ENCODE measurements around the gene CAMSAP1. TPM values are rescaled to one million over a fixed set of nuclear protein-coding genes. Genes with fewer than 3 reads are reported as not detected.

CAMSAP1 gene
- total RNA-seq, 1 experiment from 2014 or later = 52.7 TPM

- H3K4ac ChIP-seq (ENCODE audit: low read depth, low read length) = no peak overlapping the region
- no peak overlapping the region for H4K8ac ChIP-seq (replicated peaks; ENCODE audit: insufficient read length, low read depth, low read length)
- H3K9me3 ChIP-seq (ENCODE audit: control insufficient read depth, low read depth, low read length) = no peaks in the 10 kb centered on the region
- no peak overlapping the region for H3K23ac ChIP-seq (ENCODE audit: insufficient read length, low read depth, low read length)
- Mint-ChIP-seq H3K9me3 (no peaks in the 10 kb centered on the region; a peak in 1 of 5 replicates), H3K36me3 (ENCODE audit: insufficient read depth in 1 of 3, low read depth in 3 of 3) (peaks cover 0 to 11% (median 9%) of the 10 kb centered on the region in 3 experiments; a peak in 6 of 7 replicates), H3K27me3 (ENCODE audit: low read depth) (no peaks in the 10 kb centered on the region), H3K27ac (no peak overlapping the region), H3K4me1 (peaks cover 47 to 49% of the 10 kb centered on the region in 2 experiments), H3K4me3 (no peak overlapping the region)
- H4K91ac ChIP-seq (ENCODE audit: insufficient read length, low read depth, low read length) = no peak overlapping the region
- H3K23me2 ChIP-seq (ENCODE audit: insufficient read length, low read depth, low read length, poor library complexity, severe bottlenecking) = no peaks in the 10 kb centered on the region
- peaks cover 8% of the 10 kb centered on the region for H3K79me1 ChIP-seq (ENCODE audit: insufficient read depth, low read depth, low read length, poor library complexity, severe bottlenecking)
- no peak overlapping the region for H4K5ac ChIP-seq (ENCODE audit: insufficient read length, low read depth, low read length)
- no peak overlapping the region for H2BK15ac ChIP-seq (ENCODE audit: low read depth, low read length)
- H2AFZ ChIP-seq (ENCODE audit: low read length) = no peak overlapping the region
- no peak overlapping the region for H3T11ph ChIP-seq (ENCODE audit: low read length)
- H2BK12ac ChIP-seq (ENCODE audit: insufficient read length, low read depth, low read length) = no peak overlapping the region
- no peak overlapping the region for H3K4me2 ChIP-seq (ENCODE audit: insufficient read depth, insufficient read length, low read length)
- H3K79me2 ChIP-seq (ENCODE audit: insufficient read depth, low read length) = peaks cover 31% of the 10 kb centered on the region
- H4K20me1 ChIP-seq (ENCODE audit: control insufficient read depth, insufficient read depth, insufficient read length) = no peaks in the 10 kb centered on the region
- no peak overlapping the region for H2BK5ac ChIP-seq (ENCODE audit: insufficient read length, low read length)
- no peak for TF ChIP-seq CTCF (conservative IDR thresholded peaks at IDR 0.05)
- no peak overlapping the region for H2BK20ac ChIP-seq (ENCODE audit: low read depth, low read length, poor library complexity, severe bottlenecking)
- H3K9ac ChIP-seq (ENCODE audit: extremely low read depth, insufficient read length, low read length) = no peak overlapping the region
- H3K4me1 ChIP-seq (ENCODE audit: insufficient read depth, low read length) = peaks cover 13% of the 10 kb centered on the region
- no peak overlapping the region for H2BK120ac ChIP-seq (ENCODE audit: low read depth, low read length, poor library complexity, severe bottlenecking)
- no peak overlapping the region for H3K18ac ChIP-seq (ENCODE audit: insufficient read length, low read depth, low read length)
- DNase-seq = no peak
- H3K14ac ChIP-seq (ENCODE audit: insufficient read depth, low read length) = no peak overlapping the region
- H3K27ac ChIP-seq (ENCODE audit: insufficient read length, low read depth, low read length) = no peak overlapping the region
- no peak overlapping the region for H3K56ac ChIP-seq (ENCODE audit: insufficient read length, low read depth, low read length)
- WGBS (ENCODE audit: extremely low coverage, insufficient read length, low lambda C conversion rate) = no CpG with 5 or more reads among the region's 5 CpGs
- H3K27me3 ChIP-seq (ENCODE audit: insufficient read depth, low read length) = no peaks in the 10 kb centered on the region
- no peak overlapping the region for H2AK5ac ChIP-seq (ENCODE audit: insufficient read length, low read length)
Observed at GRCh38 chr9:135874859-135875258, 32.5 kb downstream of the CAMSAP1 start.

Data from H9 (cell line).